PC-9 (cell line): Measurements from ENCODE around the gene DNAJB13. TPM values are rescaled to one million over a fixed set of nuclear protein-coding genes. Genes with fewer than 3 reads are reported as not detected.

ENCODE experiments used
- BruUV-seq: library from RNA; stranded (reverse); fragments of 400-500 nt; replicated peaks from 2 replicates; lab custom pipeline; 2021; lab: Mats Ljungman, UMichigan
- CTCF ChIA-PET: fragments of 300-600 bp; sonication (Branson Sonifier 250); formaldehyde crosslinking; loops from one replicate; lab custom pipeline; 2022; ENCODE audit warnings: antibody characterized with exemption; lab: Charles Lee
- POLR2A ChIA-PET: fragments of 300-600 bp; sonication (Branson Sonifier 250); formaldehyde crosslinking; loops from one replicate; lab custom pipeline; 2022; ENCODE audit warnings: antibody characterized with exemption; ENCODE audit not compliant: unreplicated experiment; lab: Charles Lee
- DNase-seq, 2 experiments: peaks; one replicate each; pipeline versions ENCODE4 v3.0.0 to v3.0.0-alpha.2; 2015 to 2022; ENCODE audit warnings: mixed read lengths in 1 of 2
- H2AFZ ChIP-seq: fragments of 200-600 bp; sonication (generic); 2 replicates; pipeline ENCODE4 v1.8.1; 2017; ENCODE audit warnings: antibody characterized with exemption
- H3F3A ChIP-seq: fragments of 200-600 bp; sonication (generic); 2 replicates; pipeline ENCODE4 v1.8.1; 2017; ENCODE audit warnings: antibody characterized with exemption, mild to moderate bottlenecking, low read depth; ENCODE audit not compliant: insufficient read depth
- H3K27ac ChIP-seq: fragments of 200-600 bp; sonication (generic); 2 replicates; pipeline ENCODE4 v1.6.1; 2016; ENCODE audit warnings: mixed run types
- H3K27me3 ChIP-seq: fragments of 200-600 bp; sonication (generic); 2 replicates; pipeline ENCODE4 v1.6.1; 2016; ENCODE audit warnings: low read depth, mixed run types; ENCODE audit not compliant: insufficient read depth
- H3K36me3 ChIP-seq: fragments of 200-600 bp; sonication (generic); 2 replicates; pipeline ENCODE4 v1.6.1; 2016; ENCODE audit warnings: low read depth, mixed run types
- H3K4me1 ChIP-seq: fragments of 200-600 bp; sonication (generic); replicated peaks from 2 replicates; pipeline ENCODE4 v1.6.1; 2016; ENCODE audit warnings: mixed run types; ENCODE audit not compliant: insufficient read depth
- H3K4me2 ChIP-seq: fragments of 200-600 bp; sonication (generic); 2 replicates; pipeline ENCODE4 v1.6.1; 2017; ENCODE audit warnings: mixed run types
- H3K4me3 ChIP-seq: fragments of 200-600 bp; sonication (generic); 2 replicates; pipeline ENCODE4 v1.6.1; 2016; ENCODE audit warnings: mixed run types
- H3K79me2 ChIP-seq: fragments of 200-600 bp; sonication (generic); 2 replicates; pipeline ENCODE4 v1.6.1; 2017; ENCODE audit warnings: low read depth, mixed run types
- H3K9me2 ChIP-seq: fragments of 200-600 bp; sonication (generic); 2 replicates; pipeline ENCODE4 v1.8.1; 2017; ENCODE audit warnings: mild to moderate bottlenecking; ENCODE audit not compliant: insufficient read depth
- H3K9me3 ChIP-seq: fragments of 200-600 bp; sonication (generic); 2 replicates; pipeline ENCODE4 v1.8.1; 2016; ENCODE audit warnings: low read depth; ENCODE audit not compliant: insufficient read depth
- H4K20me1 ChIP-seq: fragments of 200-600 bp; sonication (generic); 2 replicates; pipeline ENCODE4 v1.8.1; 2017; ENCODE audit not compliant: insufficient read depth
- CTCF ChIP-seq: fragments of 200-600 bp; sonication (generic); conservative IDR thresholded peaks from 2 replicates; pipeline ENCODE4 v1.6.1; 2017; ENCODE audit warnings: mixed run types, antibody characterized with exemption, mild to moderate bottlenecking, moderate library complexity
- EZH2 ChIP-seq: fragments of 200-600 bp; sonication (generic); IDR thresholded peaks from 2 replicates; pipeline ENCODE4 v1.8.0; 2017; ENCODE audit warnings: antibody characterized with exemption, low read depth
- intact Hi-C: fragments of 100-400 bp; cut with micrococcal nuclease; formaldehyde crosslinking; loops from one replicate; pipeline ENCODE4 v1.10.0; 2022; ENCODE audit not compliant: unreplicated experiment
- total RNA-seq: library from RNA; stranded (reverse); gene quantifications from 2 replicates; pipeline ENCODE4 v1.2.3, GENCODE V29; 2021

The DNAJB13 gene
- total RNA-seq, 1 experiment from 2014 or later = 0.79 TPM

- no peak for DNase-seq
- BruUV-seq = no TSS peak
- CTCF ChIA-PET = no interaction called here
These were observed 11.7 kb upstream of the DNAJB13 start for GRCh38 chr11:73939096-73939495.

GRCh38 chr11:73940801-73941570 lies 9.8 kb upstream of the DNAJB13 start:
- Histone ChIP-seq H2AFZ (no peak overlapping the region), H3K27me3 (no peaks in the 10 kb centered on the region), H3K27ac (no peak overlapping the region), H3K4me1 (no peaks in the 10 kb centered on the region), H3K9me2 (no peaks in the 10 kb centered on the region), H3K4me3 (no peak overlapping the region), H4K20me1 (no peaks in the 10 kb centered on the region), H3K9me3 (peaks cover 37% of the 10 kb centered on the region), H3K4me2 (no peak overlapping the region), H3K79me2 (no peaks in the 10 kb centered on the region), H3K36me3 (0 out of 2 replicates have a peak, but pooled peaks cover 5% of the 10 kb centered on the region), H3F3A (no peaks in the 10 kb centered on the region)
- intact Hi-C loops = no loop called here
- BruUV-seq = no TSS peak
- POLR2A ChIA-PET = interaction anchor here (0.6 kb wide), 1 partner anchor 42 kb away, joined by 5 read pairs; the partner anchor contains the start of gene UCP2
- no peak for TF ChIP-seq CTCF
- no peak for DNase-seq
- CTCF ChIA-PET = no interaction called here

More at GRCh38 chr11:73939096-73939495, 11.7 kb upstream of the DNAJB13 start:
- Histone ChIP-seq H3K36me3 (0 out of 2 replicates have a peak, but pooled peaks cover 5% of the 10 kb centered on the region), H3K79me2 (no peaks in the 10 kb centered on the region), H3K9me3 (peaks cover 37% of the 10 kb centered on the region), H3K27ac (no peak overlapping the region), H3K4me2 (no peak overlapping the region), H2AFZ (no peak overlapping the region), H3K9me2 (no peaks in the 10 kb centered on the region), H3K27me3 (no peaks in the 10 kb centered on the region), H3K4me1 (no peaks in the 10 kb centered on the region), H3K4me3 (no peak overlapping the region), H4K20me1 (no peaks in the 10 kb centered on the region), H3F3A (no peaks in the 10 kb centered on the region)
- intact Hi-C loops = no loop called here
- TF ChIP-seq CTCF = no peak
- no peak for TF ChIP-seq EZH2
- POLR2A ChIA-PET = no interaction called here

- no peak overlapping the region for H3K4me2 ChIP-seq
- H3K79me2 ChIP-seq = no peaks in the 10 kb centered on the region
- H3K4me1 ChIP-seq = no peaks in the 10 kb centered on the region
- BruUV-seq = no TSS peak
- H3K9me3 ChIP-seq = peaks cover 37% of the 10 kb centered on the region
- H2AFZ ChIP-seq = no peak overlapping the region
- H3F3A ChIP-seq = no peaks in the 10 kb centered on the region
- H3K27ac ChIP-seq = no peak overlapping the region
- no peak for TF ChIP-seq CTCF
- no peak for TF ChIP-seq EZH2
- H3K9me2 ChIP-seq = no peaks in the 10 kb centered on the region
- H4K20me1 ChIP-seq = no peaks in the 10 kb centered on the region
- ChIA-PET CTCF (no interaction called here), POLR2A (interaction anchor here (0.6 kb wide), 1 partner anchor 10 kb away, joined by 3 read pairs; no protein-coding TSS in a partner anchor)
- intact Hi-C loops = no loop called here
- H3K36me3 ChIP-seq = 0 out of 2 replicates have a peak, but pooled peaks cover 5% of the 10 kb centered on the region
- no peak overlapping the region for H3K4me3 ChIP-seq
- no peaks in the 10 kb centered on the region for H3K27me3 ChIP-seq
- no peak for DNase-seq
These were observed 8.8 kb upstream of the DNAJB13 start for GRCh38 chr11:73942010-73942409.
